Measurements from ENCODE around the gene SDS.
A peak's percentile ranks its signal among the peaks of the same experiment; 100 is the strongest.
"Not testable (repeated sequence)": the region's sequence is repeated elsewhere in the genome, so short reads cannot be mapped to it uniquely, and the experiment has no call there.

SDS gene

DNA sequence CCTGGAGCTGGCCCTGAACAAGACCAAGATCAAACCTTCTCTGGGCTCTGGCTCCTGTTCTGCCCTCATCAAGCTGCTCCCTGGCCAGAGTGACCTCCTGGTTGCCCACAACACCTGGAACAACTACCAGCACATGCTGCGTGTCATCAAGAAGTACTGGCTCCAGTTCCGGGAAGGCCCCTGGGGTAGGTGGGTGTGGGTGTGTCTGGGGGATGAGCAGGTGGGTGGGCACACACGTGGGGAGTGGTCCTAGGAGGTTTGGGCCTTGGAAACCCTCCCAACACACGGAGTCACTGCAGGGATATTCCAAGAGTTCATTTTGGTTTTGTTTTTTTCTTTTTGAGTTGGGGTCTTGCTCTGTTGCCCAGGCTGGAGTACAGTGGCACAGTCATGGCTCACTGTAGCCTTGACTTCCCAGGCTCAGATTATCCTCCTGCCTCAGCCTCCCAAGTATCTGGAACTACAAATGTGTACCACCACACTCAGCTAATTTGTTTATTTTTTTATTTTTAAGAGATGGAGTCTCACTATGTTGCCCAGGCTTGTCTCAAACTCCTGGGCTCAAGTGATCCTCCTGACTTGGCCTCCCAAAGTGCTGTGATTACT, 28.8 kb downstream of the SDS start:
- DNase-seq (ENCODE audit: low read depth), result no peak

DNA sequence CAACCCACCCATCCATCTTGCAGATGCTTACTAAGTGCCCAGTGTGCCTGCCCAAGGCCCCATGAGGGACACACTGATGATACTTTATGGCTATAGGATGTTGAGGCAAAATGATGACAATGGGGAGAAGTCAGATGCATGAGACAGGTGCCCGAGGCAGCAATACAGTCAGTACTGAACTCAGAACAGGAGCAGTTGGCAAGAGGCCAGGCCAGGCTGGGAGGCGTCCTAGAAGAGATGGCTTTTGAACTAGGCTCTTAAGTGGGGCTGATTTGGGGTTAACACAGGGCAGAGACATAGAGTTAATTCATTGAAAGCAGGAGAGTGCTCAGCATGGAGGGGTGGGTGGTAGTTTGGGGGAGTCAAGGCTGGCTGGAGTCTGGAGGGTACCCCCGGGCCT, 29.7 kb downstream of the SDS start:
- no peak for DNase-seq (ENCODE audit: low read depth)

DNA sequence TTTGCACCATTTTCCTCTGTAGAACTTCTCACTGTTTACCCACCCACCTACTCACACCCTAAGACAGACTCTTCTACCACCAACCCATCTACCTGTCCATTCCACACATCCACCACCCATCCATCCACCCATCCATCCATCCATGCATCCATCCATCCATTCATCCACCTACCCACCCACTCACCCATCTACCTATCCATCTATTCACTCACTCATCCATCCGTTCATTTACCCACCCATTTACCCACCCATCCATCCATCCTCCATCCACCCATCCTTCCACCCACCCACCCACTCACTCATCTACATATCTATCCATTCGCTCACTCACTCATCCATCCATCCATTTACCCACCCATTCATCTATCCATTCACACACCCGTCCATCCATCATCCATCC, 30.2 kb downstream of the SDS start:
- DNase-seq (ENCODE audit: low read depth), result no peak

DNA sequence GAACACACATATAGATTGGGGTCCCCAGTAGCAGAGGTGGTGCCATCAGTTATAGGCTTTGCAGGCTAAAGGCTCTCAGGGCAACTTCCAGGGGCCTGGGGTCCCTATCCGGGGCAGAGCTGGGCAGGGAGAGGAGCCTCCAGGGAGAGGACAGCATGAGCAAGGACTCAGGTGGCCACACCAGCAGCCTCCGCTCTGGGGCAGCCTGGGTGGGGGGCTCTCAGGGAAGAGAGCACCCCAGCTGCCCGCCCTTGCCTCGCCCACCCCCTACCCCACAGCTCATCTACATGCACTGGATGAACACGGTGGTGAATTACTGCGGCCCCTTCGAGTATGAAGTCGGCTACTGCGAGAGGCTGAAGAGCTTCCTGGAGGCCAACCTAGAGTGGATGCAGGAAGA, 31.3 kb downstream of the SDS start:
- no peak for DNase-seq (ENCODE audit: low read depth)

DNA sequence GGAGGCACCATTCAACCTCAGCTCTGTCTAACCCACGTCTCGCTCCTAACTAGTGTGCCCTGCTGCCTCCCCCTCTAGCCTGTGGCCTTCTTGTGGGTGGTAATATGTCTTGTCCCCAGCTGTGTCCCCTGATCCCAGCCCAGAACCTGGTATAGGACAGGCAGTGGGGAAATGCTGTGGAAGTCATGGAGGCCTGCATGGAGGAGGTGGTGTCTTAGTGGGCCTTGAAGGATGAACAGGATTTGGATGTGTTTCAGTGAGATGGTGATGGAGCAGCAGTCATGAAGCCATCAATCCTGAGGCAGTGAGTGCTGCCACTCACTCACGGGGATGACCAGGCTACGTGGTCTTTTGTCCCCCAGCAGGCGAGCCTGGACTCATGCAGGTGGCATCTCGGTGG, 31.9 kb downstream of the SDS start:
- no peak for DNase-seq (ENCODE audit: low read depth)

DNA sequence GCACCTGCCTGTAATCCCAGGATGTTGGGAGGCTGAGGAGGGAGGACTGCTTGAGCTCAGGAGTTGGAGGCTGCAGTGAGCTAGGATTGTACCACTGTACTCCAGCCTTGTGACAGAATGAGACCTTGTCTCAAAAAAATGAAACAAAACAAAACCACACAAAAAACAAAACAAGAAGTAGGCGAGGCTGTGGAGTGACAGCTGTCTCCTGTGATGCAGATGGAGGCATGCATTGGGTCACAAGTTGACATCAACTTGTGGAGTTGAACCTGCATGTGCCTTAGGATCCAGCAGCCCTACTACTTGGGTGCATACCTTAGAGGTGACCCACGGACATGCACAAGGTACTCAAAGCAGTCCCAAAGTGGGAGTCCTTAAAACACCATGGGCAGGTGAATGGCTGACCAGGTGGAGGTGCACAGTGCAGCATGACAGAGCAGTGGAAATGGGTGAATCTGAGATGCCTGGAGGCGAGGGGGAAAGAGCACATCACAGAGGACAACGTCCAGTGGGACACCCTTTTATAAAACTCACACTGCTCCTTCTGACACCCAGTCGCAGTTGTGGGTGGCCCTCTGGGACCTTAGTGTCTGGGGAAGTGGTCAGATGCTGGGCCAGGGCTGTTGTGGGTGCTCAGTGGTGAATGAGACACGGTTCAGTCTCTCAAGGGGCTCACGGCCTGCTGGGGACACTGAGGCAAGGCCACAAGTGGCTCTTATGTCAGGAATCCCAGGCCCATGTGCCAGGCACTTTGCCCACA, 32.6 kb downstream of the SDS start:
- no peak for DNase-seq (ENCODE audit: low read depth)

DNA sequence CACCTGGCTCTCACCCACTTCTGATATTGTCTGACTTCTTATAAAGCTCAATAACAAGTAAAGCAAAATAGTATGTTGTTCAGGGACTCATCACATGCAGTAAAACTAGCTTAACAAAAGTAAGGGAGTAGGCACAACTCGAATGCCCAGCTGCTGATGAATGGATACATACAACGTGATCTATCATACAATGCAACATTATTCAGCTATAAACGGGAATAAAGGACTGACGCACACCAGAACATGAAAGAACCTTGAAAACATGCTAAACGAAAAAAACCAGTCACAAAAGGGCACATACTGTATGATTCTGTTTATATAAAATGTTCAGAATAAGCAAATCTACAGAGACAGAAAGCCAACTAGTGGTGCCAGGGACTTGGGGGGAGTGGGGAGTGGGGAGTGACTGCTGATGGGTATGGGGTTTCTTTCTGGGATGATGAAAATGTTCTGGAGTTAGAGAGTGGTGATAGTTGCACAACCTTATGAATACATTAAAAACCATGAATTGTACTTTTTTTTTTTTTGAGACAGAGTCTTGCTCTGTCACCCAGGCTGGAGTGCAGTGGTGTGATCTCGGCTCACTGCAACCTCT, 34.2 kb downstream of the SDS start:
- no peak for DNase-seq (ENCODE audit: low read depth)

DNA sequence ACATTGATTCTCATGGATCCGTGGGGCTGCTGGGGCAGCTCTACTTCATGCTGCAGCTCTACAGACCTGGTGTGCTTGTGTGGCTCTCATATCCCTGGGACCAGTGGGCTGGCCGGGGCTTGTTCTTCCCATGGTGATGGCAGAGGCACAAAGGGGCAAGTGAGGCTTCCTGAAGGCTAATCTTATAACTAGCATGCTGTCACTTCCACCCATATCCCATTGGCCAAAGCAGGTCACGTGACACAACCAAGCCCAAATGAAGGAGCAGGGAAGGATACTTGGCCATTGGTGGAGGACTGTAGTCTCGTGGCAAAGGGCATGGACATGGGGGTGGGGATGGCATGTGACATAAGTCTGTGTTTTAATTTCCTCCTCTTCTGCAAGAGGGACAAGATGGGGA, 35.4 kb downstream of the SDS start:
- DNase-seq (ENCODE audit: low read depth), result no peak

DNA sequence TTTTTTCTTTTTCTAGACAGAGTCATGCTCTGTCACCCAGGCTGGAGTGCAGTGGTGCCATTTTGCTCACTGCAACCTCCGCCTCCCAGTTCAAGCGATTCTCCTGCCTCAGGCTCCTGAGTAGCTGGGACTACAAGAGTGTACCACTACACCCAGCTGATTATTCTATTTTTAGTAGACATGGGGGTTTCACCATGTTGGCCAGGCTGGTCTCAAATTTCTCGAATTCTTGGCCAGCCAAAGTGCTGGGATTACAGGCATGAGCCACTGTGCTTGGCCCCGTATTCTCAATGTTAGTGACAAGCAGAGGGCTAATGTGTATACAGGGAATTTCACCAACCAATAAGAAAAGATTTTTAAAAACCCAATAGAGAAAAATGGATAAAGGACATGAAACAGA, 36.9 kb downstream of the SDS start:
- no peak for DNase-seq (ENCODE audit: low read depth)

DNA sequence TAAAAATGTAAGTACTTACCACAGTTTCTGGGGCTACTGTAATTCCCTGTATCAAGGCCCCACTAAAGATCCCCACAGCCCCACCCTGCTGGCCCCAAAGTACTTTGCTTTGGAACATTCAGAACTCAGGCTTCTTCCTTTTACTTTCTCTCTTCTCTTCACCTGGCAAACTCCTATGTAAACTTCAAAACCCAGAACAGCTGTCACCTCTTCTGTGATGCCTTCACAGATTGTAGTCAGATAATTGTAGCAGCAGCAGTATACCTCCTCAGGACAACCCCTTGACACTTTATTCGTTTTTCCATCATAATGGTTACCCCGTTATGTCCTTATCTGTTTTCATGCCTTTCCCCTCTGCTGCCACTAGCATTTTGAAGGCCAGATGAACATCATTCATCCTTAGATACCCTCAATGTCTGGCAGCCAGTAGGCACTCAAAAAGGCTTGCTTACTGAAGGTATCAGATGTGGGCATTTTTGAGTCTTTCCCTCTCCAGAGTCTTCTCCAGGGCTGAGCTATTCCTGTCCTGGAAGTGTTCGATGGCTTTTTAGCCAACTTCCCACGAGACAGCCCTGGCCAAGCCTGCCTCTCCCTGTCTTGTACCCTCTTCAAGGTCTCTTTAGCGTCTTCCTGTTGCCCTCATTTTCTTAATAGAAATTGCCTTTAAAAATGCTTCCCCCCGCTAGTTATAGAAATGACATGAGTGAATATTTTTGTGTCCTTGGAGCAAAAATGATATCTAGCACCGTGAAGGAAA, 37.9 kb downstream of the SDS start:
- DNase-seq (ENCODE audit: low read depth), result no peak

DNA sequence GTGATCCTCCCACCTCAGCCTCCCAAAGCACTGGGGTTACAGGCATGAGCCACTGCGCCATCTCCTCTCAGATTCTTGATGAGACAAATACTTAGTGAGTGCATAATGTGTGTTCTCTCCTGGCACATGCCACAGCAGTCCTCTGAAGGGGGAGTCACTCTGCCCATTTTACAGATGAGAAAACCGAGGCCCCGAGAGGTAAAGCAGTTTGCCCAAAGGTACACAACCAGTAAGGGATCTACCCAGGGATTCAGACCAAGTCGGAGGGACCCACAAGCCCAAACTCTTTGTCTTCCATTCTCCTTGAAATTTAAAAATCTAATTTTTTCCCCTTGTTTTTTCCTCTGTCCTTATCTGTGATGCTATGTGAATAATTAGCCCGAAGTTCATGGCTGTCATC, 39.0 kb downstream of the SDS start:
- DNase-seq (ENCODE audit: low read depth), result no peak

DNA sequence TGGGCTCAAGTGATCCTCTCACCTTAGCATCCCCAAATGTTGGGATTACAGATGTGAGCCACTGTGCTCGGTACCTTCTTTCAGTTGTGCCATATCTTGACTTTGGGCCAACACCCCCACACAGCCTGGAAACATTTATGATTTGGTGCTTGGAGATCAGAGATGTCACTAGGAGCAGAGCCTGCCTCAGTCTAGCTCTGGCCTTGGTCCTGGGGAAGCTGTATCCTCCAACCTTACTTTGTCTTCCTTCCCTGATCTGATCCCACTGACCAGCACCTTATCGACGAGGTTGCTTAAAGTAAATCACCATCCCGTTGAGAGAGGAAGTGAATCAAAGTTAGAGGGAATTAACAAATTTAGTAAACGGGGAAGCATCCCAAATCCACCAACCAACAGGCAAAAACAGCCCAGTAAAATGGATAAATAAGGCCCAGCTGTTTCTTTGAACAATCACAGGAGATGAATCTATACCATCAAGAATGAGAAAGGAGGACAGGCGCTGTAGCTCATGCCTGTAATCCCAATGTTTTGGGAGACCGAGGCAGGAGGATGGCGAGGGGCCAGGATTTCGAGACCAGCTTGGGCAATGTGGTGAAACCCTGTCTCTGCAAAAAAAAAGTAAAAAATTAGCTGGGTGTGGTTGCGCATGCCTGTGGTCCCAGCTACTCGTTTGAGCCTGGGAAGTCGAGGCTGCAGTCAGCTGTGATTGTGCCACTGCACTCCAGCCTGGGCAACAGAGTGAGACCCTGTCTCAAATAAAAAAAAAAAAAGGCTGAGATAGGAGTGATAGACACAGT, 41.9 kb downstream of the SDS start:
- no peak for DNase-seq (ENCODE audit: low read depth)

DNA sequence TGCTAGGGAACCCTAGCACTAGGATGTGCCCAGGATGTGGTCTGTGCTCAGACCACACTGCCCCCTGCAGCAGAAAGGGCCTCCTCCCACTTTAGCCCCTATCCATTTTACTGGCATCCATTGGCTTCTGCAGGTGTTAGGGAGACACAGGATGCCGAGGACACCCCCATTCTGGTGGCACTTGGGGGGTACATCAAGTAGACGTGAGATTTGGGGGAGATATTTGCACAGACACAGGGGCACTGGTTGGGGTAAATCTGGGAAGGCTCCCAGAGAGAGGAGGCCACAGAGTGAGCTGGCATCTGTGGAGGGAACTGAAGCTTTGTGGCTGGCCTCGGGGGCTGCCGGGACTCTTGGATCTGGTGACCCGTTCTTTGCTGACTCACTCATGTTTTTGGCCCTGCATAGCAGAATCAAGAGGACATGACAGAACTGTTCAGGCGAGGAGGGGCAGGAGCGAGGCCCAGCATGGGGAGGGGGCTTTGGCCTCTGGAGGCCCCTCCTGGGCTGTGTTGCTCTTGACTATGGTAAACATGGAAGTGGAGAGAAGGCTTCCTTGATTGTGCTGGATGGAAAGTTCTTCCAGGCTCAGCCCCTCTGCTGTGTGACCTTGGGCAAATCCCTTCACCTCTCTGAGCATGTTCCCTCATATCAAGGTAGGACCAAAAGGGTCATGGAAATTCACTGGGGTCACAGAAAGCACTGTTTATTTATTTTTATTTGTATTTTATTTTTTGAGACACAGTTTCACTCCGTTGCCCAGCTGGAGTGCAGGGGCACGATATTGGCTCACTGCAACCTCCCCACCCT, 43.5 kb downstream of the SDS start:
- DNase-seq (ENCODE audit: low read depth), result peak; percentile 12

DNA sequence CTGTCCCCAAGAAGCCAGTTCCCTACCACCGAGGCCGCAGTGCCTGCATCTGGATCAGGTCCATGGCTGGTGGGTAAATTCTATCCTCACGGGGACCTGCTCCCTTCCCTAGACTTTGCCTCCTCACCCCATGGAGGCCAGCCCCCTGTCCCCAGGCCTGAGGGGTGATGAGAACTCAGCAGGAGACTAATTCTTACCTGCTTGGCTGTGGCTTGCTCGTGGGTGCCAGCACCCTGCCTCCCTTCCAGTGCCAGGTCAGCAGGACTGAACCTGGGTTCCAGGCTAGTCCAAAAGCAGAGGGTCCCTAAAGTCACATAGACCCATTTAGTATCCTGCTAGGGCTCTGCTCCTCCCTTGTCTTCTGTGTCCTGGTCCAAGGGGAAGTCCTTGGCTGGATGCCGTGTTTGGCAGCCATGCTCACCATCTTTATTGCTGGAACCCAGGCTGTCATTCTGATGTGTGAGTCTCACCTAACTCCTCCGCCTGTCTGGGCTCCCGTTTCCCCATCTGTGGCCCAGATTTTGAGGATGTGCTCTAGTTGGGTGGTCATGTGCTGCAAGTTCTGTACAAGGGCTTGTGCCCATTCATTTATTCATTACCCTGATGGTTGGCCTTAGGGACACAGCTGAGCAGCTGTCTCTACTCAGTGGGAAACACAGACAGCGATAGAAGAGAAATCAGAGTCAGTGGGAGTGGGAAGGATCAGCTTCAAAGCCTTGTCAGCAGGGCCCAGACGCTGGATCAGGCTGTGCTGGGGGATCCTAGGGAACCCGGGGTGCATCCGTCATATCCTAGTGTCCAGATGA, 44.4 kb downstream of the SDS start:
- DNase-seq (ENCODE audit: low read depth), result no peak

DNA sequence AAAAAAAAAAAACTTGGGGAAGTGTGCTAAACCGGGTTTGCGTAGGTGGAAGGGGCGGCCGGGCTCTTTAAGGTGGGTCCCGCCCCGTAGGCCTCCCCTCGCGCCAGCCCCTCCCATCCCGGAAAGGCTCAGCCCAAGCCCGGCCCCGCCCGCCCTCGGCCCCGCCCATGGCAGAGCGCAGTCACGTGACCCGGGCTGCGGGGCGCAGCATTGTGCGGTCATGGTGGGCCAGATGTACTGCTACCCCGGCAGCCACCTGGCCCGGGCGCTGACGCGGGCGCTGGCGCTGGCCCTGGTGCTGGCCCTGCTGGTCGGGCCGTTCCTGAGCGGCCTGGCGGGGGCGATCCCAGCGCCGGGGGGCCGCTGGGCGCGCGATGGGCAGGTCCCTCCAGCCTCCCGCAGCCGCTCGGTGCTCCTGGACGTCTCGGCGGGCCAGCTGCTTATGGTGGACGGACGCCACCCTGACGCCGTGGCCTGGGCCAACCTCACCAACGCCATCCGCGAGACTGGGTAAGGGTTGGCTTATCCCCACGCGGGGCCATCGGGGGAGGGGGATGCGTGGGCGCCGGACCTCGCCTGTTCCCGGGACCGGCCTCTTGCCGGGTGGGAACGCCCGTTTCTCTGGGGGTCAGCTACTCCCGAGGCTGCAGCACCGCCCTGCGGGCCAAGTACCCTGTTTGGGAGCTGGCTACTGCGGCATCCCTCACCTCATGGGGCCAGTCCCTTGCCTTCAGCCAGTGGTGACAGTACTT, 45.1 kb downstream of the SDS start, which contains the start of gene PLBD2:
PLBD2 (plus strand) TSS at position 207 of the 752 bp plus-strand sequence; CDS start at position 221, 14 bp downstream.
- peak; percentile 78 for DNase-seq (ENCODE audit: low read depth)

DNA sequence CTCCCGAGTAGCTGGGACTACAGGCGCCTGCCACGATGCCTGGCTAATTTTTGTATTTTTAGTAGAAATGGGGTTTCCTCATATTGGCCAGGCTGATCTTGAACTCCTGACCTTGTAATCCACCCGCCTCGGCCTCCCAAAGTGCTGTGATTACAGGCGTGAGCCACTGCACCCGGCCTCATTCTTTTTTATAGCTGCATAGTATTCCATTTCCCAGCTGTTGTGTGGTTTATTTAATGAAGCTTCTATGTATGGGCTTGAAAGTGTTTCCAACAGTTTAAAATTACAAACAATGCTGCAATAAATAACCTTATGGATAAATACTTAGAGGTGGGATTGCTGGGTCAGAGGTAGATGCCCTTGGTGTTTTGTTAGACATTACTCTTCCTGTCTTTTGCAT, 49.5 kb downstream of the SDS start:
- not testable (repeated sequence) for DNase-seq (ENCODE audit: low read depth)

DNA sequence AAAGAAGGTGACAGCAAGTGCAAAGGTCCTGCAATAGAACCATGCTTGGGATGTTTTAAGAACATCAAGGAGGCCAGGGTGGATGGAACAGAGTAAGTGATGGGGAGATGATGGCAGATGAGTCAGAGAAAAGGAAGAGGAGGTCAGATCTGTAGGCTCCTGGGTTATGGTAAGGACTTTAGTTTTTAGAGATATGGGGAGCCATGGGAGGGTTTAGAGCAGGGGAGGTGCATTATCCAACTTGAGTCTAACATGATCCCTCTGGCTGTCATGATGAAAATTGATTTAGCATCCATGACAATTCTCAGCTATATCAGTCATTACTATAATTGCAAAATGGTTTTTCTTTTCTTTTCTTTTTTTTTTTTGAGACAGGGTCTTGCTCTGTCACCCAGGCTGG, 52.6 kb downstream of the SDS start:
- DNase-seq (ENCODE audit: low read depth), result no peak

DNA sequence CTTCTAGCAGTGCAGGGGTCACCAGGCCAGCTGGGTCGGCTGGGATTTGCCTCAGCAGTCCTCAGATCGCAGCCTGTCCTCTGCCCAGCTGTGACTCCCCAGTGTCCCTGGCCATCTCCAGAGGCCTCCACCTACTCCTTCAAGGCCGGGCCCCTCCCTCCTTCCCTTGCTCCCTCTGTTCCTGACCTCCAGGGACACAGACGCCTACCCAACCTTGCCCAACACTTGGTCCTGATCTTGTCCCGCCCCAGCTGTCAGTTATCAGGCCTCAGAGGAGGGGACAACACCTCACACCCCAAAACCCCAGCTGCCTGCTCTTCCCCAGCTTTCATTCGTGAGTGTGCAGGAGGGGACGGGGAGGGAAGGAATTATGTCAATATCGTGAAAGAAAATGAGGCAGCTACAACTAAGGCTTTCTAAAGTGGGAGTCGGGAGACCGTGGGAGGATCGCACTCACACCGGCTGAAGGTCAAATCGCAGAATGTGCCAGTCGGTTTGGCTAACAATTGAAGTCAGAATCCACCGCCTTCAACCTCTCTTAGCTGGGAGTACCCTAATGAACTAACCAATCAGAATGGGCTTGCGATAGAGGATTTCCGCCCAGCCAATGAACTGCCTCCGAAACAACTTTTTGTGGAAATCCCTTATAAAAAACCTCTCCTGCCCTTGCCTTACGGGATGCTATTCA, 54.7 kb downstream of the SDS start:
- no peak for DNase-seq (ENCODE audit: low read depth)

DNA sequence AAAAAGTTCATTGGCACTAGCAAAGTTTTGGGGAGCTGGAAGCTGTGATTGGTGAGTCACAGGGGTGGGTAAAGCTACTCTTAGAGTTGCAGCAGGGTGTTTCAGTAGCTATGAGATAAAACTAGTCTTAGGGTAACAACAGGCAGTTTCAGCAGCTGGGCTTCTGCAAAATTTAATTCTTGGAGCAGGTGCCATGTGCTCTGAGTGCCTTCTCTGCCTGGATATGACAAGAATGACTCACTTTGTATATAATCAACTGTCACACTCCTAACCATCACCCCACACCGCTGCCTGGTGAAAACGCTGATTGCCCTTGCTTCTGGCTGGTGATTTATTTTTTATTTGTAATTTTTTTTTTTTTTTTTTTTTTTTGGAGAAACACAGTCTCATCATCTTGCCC, 55.8 kb downstream of the SDS start:
- DNase-seq (ENCODE audit: low read depth), result no peak
